Measurements from ENCODE around the gene ASTN1.

ASTN1 gene

DNA sequence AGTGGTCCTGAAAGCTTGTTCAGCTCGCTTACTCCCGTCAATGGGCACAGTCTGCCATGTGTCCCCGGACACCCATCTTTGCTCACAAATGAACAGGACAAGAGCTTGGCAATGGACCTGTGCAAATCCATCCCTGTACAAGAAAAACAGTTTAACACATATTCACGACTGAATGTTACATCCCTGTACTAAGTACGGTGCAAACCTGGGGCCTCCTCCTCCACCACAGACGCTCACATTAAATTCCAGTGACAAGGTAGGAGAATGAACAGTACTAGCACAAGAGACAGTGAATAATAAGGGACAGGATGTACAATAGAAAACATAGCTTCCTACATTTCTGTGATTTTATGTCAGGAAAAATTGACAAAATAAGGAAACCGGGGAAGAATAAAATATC, 187.7 kb downstream of the ASTN1 start:
- DNase-seq: no peak

DNA sequence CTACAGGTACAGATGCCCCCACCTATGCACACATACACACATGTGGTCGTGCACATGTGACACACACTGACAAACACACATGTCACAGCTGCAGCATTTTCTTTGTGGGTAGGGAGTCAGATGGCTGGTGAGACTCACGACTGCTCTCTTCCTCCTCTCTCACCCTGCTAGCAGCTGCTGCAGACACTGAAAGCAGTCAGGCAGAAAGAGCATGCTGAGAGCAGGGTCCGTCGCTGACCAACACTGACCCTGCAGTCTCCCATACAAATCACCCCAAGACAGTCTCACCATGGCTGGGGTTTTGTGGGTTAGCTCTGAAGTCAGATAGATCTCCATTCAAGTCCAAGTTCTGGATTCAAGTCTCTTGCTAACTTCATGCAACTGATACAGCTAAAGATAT, 188.3 kb downstream of the ASTN1 start:
- no peak for DNase-seq

DNA sequence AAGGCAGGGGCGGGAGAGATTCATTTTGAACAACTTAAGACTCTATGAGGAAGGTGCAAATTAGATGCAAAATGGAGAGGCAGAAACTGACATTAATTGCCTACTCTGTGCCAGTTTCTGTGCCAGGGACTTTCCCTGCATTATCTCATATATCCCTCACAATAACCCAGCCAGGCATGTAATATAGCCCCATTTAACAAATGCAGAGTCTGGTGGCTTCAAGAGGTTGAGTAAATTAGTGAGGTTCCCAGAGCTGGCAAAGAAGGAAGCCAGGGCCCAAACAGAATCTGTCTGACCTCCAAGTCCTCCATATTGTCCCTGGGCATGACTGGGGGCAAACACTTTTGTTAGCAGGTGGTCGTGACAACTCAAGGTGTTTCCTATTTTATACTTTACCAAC, 199.8 kb downstream of the ASTN1 start:
- no peak for DNase-seq

DNA sequence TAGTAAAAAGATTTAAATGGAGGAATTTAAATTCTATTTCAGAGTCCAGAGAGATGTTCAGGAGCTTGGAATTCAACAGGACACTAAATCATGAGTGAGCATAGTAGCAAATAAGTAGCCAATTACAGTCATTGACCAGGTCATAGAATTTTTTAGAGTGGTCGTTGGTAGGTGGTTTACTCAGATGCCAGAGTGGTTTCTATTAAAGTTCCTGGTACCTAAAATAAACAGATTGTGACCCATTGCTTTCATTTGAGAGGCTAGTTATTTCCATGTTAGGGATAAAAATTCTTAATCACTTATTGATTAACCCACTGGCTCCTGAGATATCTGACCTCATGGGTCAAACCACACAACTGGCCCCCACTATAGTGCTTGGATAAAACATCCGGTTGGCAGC, 201.3 kb downstream of the ASTN1 start:
- no peak for DNase-seq

DNA sequence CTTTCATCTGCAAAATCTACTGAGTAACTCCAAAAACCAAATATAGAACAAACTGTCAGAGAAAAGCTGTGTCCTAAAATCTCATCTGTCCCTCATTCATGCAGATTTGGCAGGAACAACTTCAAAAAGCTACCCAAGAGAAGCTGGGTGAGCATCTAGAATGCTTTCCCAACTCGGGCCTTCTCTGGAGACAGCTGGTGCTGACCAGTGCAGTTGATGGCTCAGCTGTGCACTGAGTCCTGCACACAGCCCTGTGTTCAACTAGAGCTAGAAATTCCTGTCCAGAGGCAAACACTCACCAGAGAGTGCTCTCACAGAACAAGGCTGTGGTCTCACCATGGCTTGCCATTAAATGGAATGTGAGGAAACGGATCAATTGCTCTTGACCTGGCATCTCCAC, 202.8 kb downstream of the ASTN1 start:
- no peak for DNase-seq

DNA sequence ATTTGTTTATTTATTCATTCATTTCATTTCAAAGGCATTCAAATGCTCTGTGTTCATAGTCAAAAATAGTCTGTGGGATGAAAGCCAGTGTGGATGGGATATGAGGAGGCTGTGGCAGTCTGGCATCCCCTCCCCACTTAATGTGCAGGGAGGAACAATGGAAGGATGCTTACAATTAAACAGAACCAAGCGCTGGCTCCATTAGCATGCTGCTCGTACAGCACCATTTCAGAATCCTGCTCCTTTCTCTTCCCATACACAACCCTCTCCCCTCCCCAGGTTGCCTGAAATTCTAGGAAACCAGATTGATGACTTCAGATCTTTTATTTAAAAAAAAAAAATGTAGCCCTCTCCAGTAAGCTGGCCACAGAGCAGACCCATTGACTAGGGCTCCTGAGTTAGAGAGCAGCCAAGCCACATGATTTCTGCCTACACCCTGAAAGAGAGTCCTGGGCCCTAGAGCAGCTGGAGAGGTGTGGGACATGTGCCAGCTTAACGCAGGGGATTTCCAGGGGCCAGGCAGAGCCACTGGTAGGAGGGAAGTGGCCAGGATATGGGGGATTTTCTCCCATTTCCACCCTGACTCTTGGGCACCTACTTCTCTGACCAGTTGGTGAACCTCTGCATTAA, 205.2 kb downstream of the ASTN1 start:
- no peak for DNase-seq

DNA sequence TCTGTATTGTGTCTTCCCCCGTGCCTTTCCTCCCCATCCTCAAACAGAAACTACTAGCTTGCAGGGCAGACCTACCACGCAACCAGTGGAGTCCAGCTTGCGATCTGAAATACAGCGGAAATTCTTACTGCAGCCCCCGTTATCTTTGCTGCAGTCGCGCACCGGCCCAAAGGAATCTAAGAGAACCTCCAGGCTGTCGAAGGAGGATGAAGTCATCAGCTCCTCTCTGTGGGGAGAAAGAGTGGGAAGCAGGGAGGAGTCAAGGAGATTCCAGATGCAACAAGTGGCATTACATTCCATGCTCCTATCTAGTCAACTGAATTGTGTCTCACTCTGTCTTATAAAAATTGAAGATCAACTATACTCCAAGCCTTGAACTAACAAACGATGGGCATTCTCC, 206.9 kb downstream of the ASTN1 start:
- DNase-seq: no peak

DNA sequence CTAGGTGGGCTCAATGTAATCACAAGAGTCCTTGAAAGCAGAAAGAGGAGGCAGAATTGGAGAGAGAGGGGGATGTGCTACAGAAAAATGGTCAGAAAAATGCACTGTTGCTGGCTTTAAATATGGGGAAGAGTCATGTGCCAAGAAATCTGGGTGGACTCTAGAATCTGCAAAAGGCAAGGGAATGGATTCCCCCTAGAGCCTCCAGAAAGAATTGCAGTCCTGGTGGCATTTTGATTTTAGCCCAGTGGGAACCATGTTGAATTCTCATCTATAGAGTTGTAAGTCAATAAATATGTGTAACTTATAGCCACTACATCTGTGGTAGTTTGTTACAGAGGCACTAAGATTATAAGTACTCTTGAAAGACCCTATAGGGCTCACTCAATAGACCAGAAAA, 210.3 kb downstream of the ASTN1 start:
- no peak for DNase-seq

DNA sequence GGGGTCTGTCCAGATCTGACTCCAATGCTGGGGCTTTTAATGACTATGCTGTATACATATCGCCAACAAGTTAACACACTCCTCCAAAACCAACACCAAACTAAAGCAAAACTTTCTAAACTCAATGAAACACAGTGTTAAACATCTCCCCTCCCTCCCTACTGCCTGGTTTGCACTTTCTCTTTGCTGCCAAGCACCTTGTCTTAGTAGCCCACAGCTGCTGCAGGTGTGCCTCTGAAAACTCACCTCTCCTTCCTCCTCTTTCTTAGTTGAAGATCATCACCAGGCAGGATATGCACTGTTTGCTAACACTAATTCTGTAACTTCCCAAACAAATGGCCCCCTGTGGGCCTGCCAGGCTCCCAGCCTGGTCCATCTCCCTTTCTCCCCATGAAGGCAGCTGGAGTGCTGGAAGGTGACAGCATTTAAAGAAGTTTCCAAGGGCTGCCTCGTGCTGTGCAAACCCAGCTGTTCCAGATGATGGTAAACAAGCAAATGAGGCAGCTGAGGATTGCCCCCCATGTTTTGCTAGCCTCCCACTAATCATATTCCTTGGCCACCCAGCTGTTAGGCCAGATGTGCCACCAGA, 213.7 kb downstream of the ASTN1 start:
- DNase-seq: no peak

DNA sequence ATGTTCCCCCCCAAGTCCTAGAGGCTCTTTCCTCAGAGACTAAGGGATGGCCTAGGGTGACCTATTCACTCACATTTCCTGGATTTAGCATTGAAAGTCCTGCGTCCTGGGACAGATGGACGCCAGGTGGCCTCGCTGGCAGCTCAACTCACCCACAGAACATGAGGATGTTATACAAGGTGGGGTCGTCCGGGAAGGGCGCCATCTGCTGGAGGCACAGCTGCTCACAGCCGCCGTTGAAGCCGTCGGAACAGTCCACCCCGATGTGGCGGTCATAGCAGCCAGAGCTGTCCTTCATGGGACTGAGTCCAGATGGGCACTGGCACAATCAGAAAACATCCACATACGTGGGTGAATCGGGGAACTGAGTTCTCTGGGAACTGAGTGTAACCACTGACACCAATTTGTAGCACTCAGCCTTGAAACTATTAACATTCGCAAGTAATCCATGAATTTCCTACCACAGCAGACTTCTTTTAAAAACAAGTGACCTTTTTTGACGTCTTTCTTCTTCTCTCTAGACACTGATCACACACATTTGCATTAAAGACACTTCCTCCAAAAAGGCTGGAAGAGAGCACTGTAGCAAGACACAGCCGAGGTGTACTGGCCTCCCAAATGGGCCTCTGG, 215.4 kb downstream of the ASTN1 start:
- DNase-seq: no peak

DNA sequence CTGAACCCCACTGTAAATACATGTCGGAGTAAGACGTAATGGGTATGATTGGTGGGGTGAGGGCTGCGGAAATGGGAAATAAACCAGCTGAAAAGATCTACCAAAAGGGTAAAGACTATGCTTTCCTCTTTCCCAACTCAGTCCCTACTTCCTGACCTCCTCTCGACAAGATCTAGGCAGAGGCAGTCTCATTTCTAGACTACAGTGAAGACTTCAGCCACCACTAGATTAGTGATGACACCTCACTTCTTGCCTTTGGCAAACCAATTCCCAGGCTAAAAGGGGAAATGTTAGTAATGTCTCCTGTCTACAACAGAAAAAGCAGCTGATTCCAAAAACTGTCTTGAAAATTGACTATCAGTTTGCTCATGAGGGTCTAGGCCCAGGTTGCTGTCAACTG, 219.9 kb downstream of the ASTN1 start:
- no peak for DNase-seq

DNA sequence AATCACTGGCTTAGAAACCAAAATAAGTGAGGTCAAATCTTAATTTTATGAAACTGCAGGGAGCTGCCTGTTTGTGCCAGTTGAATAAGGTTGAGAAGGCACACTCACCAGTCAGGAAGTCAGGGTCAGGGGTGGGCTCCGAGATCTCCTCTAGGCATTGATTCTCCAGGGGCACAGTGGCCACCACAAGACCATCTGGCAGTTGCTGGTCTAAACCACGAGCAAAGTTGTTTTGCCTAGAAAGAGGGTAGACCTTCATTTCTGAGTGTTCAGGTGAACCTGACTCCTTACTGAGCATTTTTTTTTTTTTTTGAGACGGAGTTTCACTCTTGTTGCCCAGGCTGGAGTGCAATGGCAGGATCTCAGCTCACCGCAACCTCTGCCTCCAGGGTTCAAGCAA, 220.7 kb downstream of the ASTN1 start:
- DNase-seq: no peak

DNA sequence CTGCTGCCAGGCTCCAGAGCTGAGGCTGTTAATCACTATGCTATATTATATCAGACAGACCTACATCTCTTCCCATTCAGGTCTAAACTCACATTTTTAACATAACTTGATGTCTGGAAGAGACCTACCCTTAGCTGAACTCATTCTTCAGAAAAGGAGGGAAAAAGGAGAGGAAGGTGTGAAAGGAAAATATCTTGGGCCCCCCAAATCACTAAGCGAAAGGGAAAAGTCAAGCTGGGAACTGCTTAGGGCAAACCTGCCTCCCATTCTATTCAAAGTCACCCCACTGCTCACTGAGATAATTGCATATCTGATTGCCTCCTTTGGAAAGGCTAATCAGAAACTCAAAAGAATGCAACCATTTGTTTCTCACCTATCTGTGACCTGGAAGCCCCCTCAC, 222.2 kb downstream of the ASTN1 start:
- DNase-seq: no peak

DNA sequence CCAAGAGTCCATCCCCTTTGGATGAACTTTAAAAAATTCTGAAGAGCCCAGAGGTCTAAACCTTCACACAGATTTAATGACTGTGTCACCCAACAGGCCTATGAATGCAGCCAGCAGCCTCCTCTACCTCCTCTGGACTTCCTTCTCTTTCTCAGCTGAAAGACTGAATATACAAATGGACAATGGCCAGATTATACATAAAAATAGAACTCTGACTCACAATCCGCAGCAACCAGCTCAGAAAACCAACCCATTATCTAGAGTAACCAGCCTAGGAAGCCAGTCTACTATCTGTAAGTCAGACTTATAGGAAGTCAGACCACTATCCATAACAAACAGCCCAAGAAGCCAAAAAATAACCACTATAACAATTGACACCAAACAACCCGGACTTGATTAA, 224.5 kb downstream of the ASTN1 start:
- no peak for DNase-seq

DNA sequence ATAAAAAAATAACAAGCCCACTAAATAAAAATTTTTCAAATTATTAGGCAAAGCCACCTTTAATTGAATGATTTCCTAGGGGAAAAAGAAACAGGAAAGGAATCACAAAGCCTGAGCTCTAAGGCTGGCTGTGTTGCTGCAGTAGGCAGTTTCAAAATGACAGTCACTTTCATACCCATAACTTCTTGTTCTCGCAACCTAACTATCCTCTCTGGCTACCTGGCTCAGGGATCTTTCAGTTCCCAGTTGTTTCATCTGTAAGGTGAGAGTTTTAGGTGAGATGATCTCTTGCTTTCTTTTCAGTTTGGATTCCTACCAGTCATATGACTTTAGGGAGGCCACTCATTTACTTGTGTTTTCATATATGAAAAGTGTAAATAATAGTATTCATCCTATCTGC, 226.1 kb downstream of the ASTN1 start:
- no peak for DNase-seq

DNA sequence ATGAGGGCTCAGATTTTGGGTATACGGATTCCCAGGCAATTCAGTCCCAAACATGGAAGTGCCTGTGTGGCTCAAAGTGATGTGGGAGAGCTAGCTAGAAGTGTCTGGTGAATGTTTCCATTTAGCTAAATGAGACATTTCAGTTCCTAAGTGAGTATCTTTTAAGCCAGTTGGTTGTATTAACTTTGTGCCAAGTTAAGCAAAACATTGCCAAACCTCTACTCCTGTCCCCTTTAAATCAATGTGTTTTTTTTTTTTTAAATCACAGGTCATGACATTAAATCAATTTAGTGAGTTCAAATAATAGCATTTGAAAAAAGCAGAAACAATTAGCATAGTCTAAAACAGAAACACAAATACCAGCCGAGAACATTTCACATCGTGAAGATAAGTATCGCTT, 230.1 kb downstream of the ASTN1 start:
- no peak for DNase-seq

DNA sequence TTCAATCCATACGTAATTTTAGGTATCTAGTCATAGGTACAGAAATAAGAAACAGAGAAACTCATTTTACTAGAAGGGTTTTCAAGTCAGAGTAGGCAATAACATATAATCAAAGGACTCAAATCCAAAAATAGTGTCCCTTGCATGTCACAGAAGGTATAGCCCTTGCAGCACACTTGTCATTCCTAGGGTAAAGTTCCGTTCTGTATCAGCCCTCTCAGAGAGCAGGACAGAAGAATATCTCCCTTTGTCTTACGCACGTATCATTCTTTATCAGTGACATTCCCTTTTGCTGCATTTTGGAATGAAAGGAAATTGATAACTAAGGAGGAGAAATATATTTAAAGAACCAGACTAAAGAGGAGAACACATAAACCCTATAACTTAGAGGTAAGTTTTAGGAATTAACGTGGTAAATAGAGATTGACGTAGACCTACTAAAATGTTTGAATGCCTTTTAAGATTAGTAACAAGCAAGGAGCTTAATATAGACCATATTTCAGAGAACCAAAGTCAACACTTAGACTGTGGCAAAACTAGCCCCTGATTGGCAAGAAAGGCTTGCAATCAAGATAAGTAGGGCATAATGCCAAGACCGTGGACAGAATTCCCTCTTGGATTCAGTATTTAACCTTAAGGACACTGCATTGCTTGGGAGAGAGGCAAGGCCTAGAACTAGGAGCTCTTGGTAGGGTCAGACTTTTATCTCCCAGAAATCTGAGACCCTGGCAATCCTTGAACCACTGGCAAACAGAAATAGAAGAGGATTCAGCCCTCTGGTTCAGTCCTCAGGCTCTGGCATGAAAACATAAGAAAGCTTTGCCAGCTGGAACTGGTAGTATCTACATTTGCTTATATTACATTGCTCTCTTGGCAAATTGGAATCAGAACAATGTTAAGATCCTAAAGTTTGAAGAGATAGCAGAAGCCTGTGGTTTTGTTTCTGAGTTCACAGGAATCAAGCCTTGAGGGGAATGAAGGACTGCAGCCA, 232.1 kb downstream of the ASTN1 start:
- DNase-seq: no peak

DNA sequence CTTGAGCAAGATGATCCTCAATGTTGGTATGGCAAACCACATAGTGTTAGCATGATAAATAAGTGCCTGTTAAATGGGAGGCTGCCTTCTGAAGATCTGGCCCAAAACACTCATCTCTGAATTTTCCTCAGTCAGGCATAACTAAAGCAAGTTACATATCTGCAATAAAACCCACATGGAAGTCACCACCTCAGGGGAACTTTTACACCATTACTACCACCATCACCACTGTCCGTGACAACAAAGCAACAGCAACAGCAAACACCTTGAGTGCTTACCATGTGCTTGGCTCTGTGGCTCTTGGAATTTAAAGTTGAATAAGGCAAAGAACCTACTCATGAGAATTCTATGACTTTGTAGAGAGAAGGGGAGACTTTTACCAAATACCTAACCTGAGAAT, 233.0 kb downstream of the ASTN1 start:
- no peak for DNase-seq

DNA sequence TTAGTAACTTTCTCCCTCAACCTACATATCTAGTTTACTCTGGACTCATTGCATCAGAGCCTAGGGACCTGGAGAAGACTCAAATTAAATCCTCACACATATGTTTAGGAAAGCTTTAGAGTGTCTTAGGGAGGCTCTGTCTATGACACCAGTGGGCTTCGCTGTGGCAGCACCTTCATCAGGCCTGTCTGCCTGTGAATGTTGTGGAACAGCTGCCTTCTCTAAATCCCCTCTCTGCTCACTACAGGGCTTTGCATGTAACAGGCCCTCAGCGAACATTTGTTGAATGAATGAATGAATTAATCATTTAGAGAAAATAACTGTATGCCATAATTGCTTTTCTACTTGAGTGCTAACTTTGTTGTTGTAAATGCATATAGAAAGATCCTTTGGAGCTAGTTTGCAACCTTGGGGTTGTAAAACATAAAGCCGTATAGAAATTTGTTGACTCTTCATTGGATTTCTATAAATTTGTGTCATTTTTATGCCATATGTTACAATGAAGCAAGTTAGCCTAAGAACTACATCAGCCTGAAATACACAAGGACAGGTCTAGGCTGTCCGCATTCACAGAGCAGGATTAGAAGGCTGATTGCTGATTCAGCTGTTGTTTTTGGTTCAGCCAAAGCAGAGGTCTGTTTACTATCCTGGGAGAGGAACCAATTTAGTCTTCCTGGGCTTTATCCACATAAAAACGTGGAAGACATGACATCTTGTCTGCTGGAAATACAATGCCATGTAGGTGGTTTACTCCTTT, 238.0 kb downstream of the ASTN1 start:
- no peak for DNase-seq

DNA sequence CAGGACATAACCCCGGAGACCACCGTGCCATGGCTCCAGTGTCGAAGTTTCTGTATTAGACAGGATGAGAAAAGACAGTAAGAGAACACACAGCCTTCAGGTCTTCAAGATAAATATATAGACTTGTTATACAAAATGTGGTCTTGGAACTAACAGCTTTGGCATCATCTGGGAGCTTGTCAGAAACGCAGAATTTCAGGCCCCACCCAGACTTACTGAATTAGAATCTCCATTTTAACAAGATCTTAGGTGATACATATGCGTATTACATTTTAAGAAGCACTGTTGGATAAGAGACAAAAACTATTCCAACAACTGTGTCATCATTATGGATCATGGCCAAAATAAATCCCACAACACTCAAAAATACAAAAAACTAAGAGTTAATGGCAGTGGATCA, 239.3 kb downstream of the ASTN1 start:
- no peak for DNase-seq

DNA sequence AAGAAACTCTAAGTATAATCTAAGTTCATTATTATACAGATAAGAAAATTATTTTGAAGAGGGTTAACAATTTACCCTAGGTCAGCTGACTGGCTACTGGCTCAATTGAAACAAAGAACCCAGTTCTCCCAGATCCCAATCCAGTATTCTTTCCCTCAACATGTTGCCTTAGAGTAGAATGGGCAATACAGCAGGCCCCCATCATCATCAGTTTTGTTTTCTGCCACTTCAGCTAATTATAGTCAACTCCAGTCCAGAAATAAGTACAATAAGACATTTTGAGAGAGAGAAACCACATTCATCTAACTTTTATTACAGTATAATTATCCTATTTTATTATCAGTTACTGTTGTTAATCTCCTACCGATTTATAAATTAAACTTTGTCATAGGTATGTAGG, 241.2 kb downstream of the ASTN1 start:
- no peak for DNase-seq

DNA sequence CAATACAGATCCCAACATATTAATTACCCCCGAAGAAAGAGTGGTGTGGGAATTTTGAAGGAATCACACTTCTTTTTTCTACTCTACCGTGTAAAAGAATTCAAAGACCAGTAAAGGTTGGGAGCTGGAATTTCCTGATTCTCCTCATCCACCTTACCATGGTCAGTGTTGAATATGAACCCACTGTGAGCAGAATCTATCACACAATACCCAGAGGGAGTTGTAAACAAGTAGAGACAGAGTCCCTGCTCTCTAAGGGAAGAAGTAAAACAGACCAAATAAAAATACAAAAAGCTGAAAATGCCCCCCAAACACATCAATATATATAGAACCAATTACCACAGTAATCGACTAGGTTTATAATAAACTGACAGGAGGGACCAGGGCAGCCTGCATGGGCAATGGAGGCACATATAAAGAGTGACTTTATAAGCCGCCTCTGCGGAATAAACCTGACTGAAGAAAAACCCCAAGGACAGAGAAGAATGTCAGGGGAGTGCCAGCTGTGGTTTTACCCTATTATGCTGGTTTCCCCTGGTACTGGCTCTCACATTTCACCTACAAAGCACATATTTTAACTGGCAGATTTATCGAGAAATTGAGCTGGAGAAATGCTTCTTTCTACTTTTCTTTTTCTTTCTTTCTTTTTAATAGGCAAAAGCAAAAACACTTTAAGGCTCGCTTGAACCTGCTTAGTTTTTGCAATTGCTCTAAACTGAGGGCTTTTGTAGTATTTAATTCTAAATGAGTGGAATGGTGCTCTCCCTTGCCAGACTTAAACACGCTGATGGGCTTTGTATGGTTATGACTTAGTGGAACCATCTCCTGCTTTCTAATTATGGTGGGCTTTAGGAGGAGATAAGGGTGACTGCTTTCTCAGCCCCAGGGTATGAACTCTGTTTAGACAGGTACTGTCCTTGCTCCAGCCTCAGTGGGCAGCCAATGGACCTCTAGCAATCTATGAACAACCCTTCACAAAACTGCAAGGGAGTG, 244.8 kb downstream of the ASTN1 start:
- no peak for DNase-seq
